Measurements from ENCODE around the gene UNC13B. TPM values are rescaled to one million over a fixed set of nuclear protein-coding genes. Genes with fewer than 3 reads are reported as not detected.
A peak's percentile ranks its signal among the peaks of the same experiment; 100 is the strongest.

UNC13B gene
- total and polyA plus RNA-seq, 2 of the 13 experiments (the other 11 are each of a cell fraction or from before 2014, with no cell fraction given), result 14.0 to 18.3 TPM

DNA sequence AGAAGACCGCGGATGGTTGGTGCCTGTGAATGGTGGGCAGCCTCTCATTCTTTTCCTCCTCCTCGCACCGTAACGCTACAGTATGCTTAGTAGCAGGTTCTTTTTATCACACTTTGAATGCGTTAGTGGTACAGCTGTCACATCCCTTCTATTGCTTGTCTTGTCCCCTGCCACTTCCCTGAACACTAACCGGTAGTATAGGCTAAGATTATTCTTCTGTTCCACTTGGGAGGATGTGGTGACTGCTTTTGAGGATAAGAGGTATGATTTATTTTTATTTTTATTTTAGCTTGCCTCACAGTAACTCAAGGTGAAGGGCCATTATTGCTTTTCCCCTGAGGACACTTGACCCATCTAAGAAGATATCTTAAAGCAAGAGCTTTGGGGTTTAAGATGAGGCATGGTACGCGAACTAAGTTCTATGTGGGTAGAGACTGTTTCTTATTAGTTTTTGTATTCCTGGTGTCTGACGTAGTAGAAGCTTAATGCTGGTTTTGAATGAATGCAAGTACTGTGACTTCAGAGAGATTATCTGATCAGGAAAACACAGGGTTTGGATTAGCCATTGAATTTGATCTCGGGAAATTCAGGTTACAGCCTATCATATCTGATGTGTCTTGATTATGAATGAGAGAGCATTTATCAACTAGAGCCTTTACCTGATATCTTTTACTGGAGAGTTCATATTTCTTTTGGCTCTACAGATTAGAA is 951 bp downstream of the UNC13B start:
- no peaks in the 10 kb centered on the region for H4K20me1 ChIP-seq (ENCODE audit: insufficient read depth, low read length)
- H3K4me1 ChIP-seq (ENCODE audit: insufficient read depth, low read length), result peaks cover 43% of the 10 kb centered on the region
- H3K79me2 ChIP-seq (ENCODE audit: insufficient read depth, low read length), result peaks cover 18% of the 10 kb centered on the region
- peak overlapping the region; percentile 84 for H3K9ac ChIP-seq (ENCODE audit: insufficient read depth, low read depth, low read length)
- H3K27ac ChIP-seq (ENCODE audit: extremely low read length, insufficient read depth, low read length), result peak overlapping the region; percentile 75
- ChIA-PET CTCF (ENCODE audit: low intra/inter-chr PET ratio, low total read pairs) (no interaction called here), POLR2A (interaction anchor here (0.7 to 2.0 kb wide), 9 partner anchors 11 to 397 kb away, joined by 3 to 16 read pairs (median 4); partner anchors contain the start of genes STOML2 and VCP)
- DNase-seq (ENCODE audit: low spot score), result no peak
- H3K9me3 ChIP-seq (ENCODE audit: low read length), result no peaks in the 10 kb centered on the region
- peak overlapping the region; percentile 90 for H3K4me2 ChIP-seq (ENCODE audit: low read depth, low read length)
- H2AFZ ChIP-seq (ENCODE audit: low read length), result peak overlapping the region; percentile 72
- peak overlapping the region; percentile 78 to 98 (median 85) for H3K4me3 ChIP-seq (replicated peaks in 1 of 3; ENCODE audit: insufficient read depth in 1 of 3, low read depth in 2 of 3, low read length in 3 of 3)
- H3K36me3 ChIP-seq (replicated peaks in 1 of 2; ENCODE audit: control insufficient read depth in 1 of 2, insufficient read depth in 2 of 2, low read length in 2 of 2), result no peaks in the 10 kb centered on the region
- no peaks in the 10 kb centered on the region; a peak in 1 of 5 replicates for H3K27me3 ChIP-seq (ENCODE audit: control insufficient read depth in 1 of 2, insufficient read depth in 2 of 2, low read length in 2 of 2)
- TSS peak; percentile 59 for BruUV-seq (replicated peaks)
- TF ChIP-seq, protein P1, sequence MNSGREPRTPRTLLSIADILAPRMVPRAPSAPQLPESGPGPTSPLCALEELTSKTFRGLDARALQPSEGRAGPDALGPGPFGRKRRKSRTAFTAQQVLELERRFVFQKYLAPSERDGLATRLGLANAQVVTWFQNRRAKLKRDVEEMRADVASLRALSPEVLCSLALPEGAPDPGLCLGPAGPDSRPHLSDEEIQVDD (CRISPR knock-in tag; IDR thresholded peaks at IDR 0.05; ENCODE audit: borderline replicate concordance), result no peak
- TF ChIP-seq ZMAT3 (CRISPR knock-in tag; conservative IDR thresholded peaks at IDR 0.05), result no peak
- TF ChIP-seq ZNF17 (CRISPR knock-in tag; IDR thresholded peaks at IDR 0.05), result no peak
- TF ChIP-seq DNMT1 (CRISPR knock-in tag; IDR thresholded peaks at IDR 0.05), result no peak
- TF ChIP-seq EP300 (IDR thresholded peaks at IDR 0.05; ENCODE audit: low read depth in 2 of 2, low read length in 2 of 2), result no peak
- 0 out of 2 replicates have a peak, but pooled peaks have one; percentile 3 for TF ChIP-seq EP300 (CRISPR knock-in tag; IDR thresholded peaks at IDR 0.05; ENCODE audit: borderline replicate concordance)
- 0 out of 2 replicates have a peak, but pooled peaks have one; percentile 37 for TF ChIP-seq JUN (CRISPR knock-in tag; IDR thresholded peaks at IDR 0.05)
- 0 out of 2 replicates have a peak, but pooled peaks have one; percentile 24 for TF ChIP-seq ATF1 (CRISPR knock-in tag; IDR thresholded peaks at IDR 0.05)
- TF ChIP-seq SSRP1 (CRISPR knock-in tag; IDR thresholded peaks at IDR 0.05), result no peak
- TF ChIP-seq ZSCAN31 (CRISPR knock-in tag; IDR thresholded peaks at IDR 0.05; ENCODE audit: low read depth), result no peak
- TF ChIP-seq, protein P2, sequence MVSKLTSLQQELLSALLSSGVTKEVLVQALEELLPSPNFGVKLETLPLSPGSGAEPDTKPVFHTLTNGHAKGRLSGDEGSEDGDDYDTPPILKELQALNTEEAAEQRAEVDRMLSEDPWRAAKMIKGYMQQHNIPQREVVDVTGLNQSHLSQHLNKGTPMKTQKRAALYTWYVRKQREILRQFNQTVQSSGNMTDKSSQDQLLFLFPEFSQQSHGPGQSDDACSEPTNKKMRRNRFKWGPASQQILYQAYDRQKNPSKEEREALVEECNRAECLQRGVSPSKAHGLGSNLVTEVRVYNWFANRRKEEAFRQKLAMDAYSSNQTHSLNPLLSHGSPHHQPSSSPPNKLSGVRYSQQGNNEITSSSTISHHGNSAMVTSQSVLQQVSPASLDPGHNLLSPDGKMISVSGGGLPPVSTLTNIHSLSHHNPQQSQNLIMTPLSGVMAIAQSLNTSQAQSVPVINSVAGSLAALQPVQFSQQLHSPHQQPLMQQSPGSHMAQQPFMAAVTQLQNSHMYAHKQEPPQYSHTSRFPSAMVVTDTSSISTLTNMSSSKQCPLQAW (CRISPR knock-in tag; IDR thresholded peaks at IDR 0.05), result no peak
- no peak for TF ChIP-seq ZNF567 (CRISPR knock-in tag; IDR thresholded peaks at IDR 0.05; ENCODE audit: borderline replicate concordance)
- TF ChIP-seq, protein P3, sequence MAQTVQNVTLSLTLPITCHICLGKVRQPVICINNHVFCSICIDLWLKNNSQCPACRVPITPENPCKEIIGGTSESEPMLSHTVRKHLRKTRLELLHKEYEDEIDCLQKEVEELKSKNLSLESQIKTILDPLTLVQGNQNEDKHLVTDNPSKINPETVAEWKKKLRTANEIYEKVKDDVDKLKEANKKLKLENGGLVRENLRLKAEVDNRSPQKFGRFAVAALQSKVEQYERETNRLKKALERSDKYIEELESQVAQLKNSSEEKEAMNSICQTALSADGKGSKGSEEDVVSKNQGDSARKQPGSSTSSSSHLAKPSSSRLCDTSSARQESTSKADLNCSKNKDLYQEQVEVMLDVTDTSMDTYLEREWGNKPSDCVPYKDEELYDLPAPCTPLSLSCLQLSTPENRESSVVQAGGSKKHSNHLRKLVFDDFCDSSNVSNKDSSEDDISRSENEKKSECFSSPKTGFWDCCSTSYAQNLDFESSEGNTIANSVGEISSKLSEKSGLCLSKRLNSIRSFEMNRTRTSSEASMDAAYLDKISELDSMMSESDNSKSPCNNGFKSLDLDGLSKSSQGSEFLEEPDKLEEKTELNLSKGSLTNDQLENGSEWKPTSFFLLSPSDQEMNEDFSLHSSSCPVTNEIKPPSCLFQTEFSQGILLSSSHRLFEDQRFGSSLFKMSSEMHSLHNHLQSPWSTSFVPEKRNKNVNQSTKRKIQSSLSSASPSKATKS (CRISPR knock-in tag; IDR thresholded peaks at IDR 0.05), result no peak
- no peak for TF ChIP-seq ZNF101 (CRISPR knock-in tag; IDR thresholded peaks at IDR 0.05; ENCODE audit: borderline replicate concordance, low read depth)
- no peak; the same call in 1 of the 2 replicates for TF ChIP-seq ZNF558 (CRISPR knock-in tag; IDR thresholded peaks at IDR 0.05; ENCODE audit: borderline replicate concordance)
- no peak for TF ChIP-seq PAWR (CRISPR knock-in tag; IDR thresholded peaks at IDR 0.05; ENCODE audit: borderline replicate concordance)
- TF ChIP-seq MXD4 (CRISPR knock-in tag; IDR thresholded peaks at IDR 0.05), result no peak
- TF ChIP-seq CBX5 (CRISPR knock-in tag; IDR thresholded peaks at IDR 0.05; ENCODE audit: borderline replicate concordance), result no peak
- intact Hi-C loops (cut with micrococcal nuclease; ENCODE audit: unreplicated experiment), result loop anchor here (1.0 to 10.0 kb wide), 2 partner anchors 48 to 92 kb away; no protein-coding TSS in a partner anchor
- WGBS (ENCODE audit: low lambda C conversion rate), result 3% methylated on average over 11 of the region's 11 CpGs
- FAIRE-seq, result no peak
- in situ Hi-C loops (cut with HindIII; ENCODE audit: extremely low pct_ligation_motif_present, low pct_unique_long_range_greater_than_20kb), result no loop called here
- ATAC-seq, result no peak
